ENCODE measurements around the gene ZSCAN31. TPM values are rescaled to one million over a fixed set of nuclear protein-coding genes. Genes with fewer than 3 reads are reported as not detected.

The ZSCAN31 gene
- total and polyA plus RNA-seq, 10 of the 15 experiments (the other 5 are each of a cell fraction or from before 2014, with no cell fraction given): 1.6 to 5.2 (median 2.9) TPM

DNA sequence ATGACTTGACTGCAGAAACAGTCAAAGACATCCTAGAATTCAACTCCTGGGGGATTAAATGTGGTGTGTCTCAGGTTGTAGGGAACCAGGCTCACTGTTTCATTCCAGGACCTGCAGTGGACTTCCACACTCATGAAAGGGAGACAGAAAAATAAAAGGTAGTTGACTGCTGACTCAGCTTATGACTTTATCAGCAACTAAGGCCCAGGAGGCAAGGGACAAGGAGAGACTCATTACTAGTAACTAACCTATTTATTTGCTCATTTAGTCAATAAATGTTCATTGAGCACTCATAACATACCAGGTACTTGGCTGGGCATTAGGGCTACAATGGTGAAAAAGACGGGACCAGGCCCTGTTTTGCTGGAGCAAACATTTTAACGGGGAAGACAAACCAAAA is 2.9 kb downstream of the ZSCAN31 start:
- FAIRE-seq (no peak), ATAC-seq (no peak), DNase-seq (ENCODE audit: low read depth, low spot score) (no peak)
- TF ChIP-seq ZBED1 (IDR thresholded peaks at IDR 0.05; ENCODE audit: borderline replicate concordance) (no peak), SMAD5 (IDR thresholded peaks at IDR 0.05; ENCODE audit: low read depth) (no peak), ZNF384 (IDR thresholded peaks at IDR 0.05; ENCODE audit: borderline replicate concordance, low read depth, low read length) (no peak), ZNF274 (IDR thresholded peaks at IDR 0.05; ENCODE audit: insufficient read depth, insufficient read length) (no peak), CHD1 (IDR thresholded peaks at IDR 0.05; ENCODE audit: low read depth, low read length) (no peak)
- TF ChIP-seq, protein P1, sequence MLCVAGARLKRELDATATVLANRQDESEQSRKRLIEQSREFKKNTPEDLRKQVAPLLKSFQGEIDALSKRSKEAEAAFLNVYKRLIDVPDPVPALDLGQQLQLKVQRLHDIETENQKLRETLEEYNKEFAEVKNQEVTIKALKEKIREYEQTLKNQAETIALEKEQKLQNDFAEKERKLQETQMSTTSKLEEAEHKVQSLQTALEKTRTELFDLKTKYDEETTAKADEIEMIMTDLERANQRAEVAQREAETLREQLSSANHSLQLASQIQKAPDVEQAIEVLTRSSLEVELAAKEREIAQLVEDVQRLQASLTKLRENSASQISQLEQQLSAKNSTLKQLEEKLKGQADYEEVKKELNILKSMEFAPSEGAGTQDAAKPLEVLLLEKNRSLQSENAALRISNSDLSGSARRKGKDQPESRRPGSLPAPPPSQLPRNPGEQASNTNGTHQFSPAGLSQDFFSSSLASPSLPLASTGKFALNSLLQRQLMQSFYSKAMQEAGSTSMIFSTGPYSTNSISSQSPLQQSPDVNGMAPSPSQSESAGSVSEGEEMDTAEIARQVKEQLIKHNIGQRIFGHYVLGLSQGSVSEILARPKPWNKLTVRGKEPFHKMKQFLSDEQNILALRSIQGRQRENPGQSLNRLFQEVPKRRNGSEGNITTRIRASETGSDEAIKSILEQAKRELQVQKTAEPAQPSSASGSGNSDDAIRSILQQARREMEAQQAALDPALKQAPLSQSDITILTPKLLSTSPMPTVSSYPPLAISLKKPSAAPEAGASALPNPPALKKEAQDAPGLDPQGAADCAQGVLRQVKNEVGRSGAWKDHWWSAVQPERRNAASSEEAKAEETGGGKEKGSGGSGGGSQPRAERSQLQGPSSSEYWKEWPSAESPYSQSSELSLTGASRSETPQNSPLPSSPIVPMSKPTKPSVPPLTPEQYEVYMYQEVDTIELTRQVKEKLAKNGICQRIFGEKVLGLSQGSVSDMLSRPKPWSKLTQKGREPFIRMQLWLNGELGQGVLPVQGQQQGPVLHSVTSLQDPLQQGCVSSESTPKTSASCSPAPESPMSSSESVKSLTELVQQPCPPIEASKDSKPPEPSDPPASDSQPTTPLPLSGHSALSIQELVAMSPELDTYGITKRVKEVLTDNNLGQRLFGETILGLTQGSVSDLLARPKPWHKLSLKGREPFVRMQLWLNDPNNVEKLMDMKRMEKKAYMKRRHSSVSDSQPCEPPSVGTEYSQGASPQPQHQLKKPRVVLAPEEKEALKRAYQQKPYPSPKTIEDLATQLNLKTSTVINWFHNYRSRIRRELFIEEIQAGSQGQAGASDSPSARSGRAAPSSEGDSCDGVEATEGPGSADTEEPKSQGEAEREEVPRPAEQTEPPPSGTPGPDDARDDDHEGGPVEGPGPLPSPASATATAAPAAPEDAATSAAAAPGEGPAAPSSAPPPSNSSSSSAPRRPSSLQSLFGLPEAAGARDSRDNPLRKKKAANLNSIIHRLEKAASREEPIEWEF (IDR thresholded peaks at IDR 0.05; ENCODE audit: insufficient replicate concordance, low read depth, low read length): no peak
- TF ChIP-seq, protein P2, sequence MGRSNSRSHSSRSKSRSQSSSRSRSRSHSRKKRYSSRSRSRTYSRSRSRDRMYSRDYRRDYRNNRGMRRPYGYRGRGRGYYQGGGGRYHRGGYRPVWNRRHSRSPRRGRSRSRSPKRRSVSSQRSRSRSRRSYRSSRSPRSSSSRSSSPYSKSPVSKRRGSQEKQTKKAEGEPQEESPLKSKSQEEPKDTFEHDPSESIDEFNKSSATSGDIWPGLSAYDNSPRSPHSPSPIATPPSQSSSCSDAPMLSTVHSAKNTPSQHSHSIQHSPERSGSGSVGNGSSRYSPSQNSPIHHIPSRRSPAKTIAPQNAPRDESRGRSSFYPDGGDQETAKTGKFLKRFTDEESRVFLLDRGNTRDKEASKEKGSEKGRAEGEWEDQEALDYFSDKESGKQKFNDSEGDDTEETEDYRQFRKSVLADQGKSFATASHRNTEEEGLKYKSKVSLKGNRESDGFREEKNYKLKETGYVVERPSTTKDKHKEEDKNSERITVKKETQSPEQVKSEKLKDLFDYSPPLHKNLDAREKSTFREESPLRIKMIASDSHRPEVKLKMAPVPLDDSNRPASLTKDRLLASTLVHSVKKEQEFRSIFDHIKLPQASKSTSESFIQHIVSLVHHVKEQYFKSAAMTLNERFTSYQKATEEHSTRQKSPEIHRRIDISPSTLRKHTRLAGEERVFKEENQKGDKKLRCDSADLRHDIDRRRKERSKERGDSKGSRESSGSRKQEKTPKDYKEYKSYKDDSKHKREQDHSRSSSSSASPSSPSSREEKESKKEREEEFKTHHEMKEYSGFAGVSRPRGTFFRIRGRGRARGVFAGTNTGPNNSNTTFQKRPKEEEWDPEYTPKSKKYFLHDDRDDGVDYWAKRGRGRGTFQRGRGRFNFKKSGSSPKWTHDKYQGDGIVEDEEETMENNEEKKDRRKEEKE (IDR thresholded peaks at IDR 0.05): no peak
- Histone ChIP-seq H3K27me3 (replicated peaks in 1 of 2; ENCODE audit: control insufficient read depth in 2 of 2, insufficient read depth in 2 of 2, low read length in 1 of 2) (no peaks in the 10 kb centered on the region), H3K4me1 (ENCODE audit: control insufficient read depth, insufficient read depth, low read length) (peaks cover 14% of the 10 kb centered on the region), H3K36me3 (ENCODE audit: control insufficient read depth in 2 of 2, insufficient read depth in 2 of 2, low read length in 1 of 2) (no peaks in the 10 kb centered on the region), H3K9ac (ENCODE audit: control insufficient read depth, insufficient read depth, low read length) (no peak overlapping the region), H3K4me3 (no peak overlapping the region), H2AFZ (ENCODE audit: control insufficient read depth, low read depth, low read length) (no peak overlapping the region), H3K79me2 (ENCODE audit: control insufficient read depth, insufficient read depth, low read length) (no peaks in the 10 kb centered on the region), H4K20me1 (ENCODE audit: control insufficient read depth, insufficient read depth) (no peaks in the 10 kb centered on the region), H3K4me2 (ENCODE audit: control insufficient read depth, insufficient read depth) (no peak overlapping the region), H3K27ac (ENCODE audit: control insufficient read depth, insufficient read depth) (no peak overlapping the region), H3K9me3 (replicated peaks; ENCODE audit: control insufficient read depth, insufficient read depth, low read length) (no peaks in the 10 kb centered on the region; the same call in 2 of the 3 replicates)
- POLR2A ChIA-PET: no interaction called here
- RAD21 ChIA-PET (ENCODE audit: unreplicated experiment): interaction anchor here (0.7 kb wide), 1 partner anchor 23 kb away, joined by 3 read pairs; no protein-coding TSS in a partner anchor
- CTCF ChIA-PET: interaction anchor here (1.4 to 1.7 kb wide), 2 partner anchors 23 to 221 kb away, joined by 3 to 9 read pairs; no protein-coding TSS in a partner anchor
- in situ Hi-C loops (cut with MboI): loop anchor here (25.0 kb wide), 1 partner anchor 1671 kb away; the partner anchor contains the start of gene ZNF322
- WGBS (ENCODE audit: insufficient coverage, insufficient replicate concordance, low lambda C conversion rate, missing lambda C conversion rate): 98% methylated on average over 2 of the region's 2 CpGs
- no TSS peak for BruUV-seq (replicated peaks)
- intact Hi-C loops (cut with micrococcal nuclease; ENCODE audit: unreplicated experiment): no loop called here
- SMC1A ChIA-PET (ENCODE audit: uncharacterized antibody, unreplicated experiment): interaction anchor here (1.2 to 1.3 kb wide), 2 partner anchors 53 to 69 kb away, joined by 3 read pairs; no protein-coding TSS in a partner anchor

Data from GM12878 (cell line).